Measurements from ENCODE around the gene AK8.
A peak's percentile ranks its signal among the peaks of the same experiment; 100 is the strongest.

AK8 gene, protein sequence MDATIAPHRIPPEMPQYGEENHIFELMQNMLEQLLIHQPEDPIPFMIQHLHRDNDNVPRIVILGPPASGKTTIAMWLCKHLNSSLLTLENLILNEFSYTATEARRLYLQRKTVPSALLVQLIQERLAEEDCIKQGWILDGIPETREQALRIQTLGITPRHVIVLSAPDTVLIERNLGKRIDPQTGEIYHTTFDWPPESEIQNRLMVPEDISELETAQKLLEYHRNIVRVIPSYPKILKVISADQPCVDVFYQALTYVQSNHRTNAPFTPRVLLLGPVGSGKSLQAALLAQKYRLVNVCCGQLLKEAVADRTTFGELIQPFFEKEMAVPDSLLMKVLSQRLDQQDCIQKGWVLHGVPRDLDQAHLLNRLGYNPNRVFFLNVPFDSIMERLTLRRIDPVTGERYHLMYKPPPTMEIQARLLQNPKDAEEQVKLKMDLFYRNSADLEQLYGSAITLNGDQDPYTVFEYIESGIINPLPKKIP

DNA sequence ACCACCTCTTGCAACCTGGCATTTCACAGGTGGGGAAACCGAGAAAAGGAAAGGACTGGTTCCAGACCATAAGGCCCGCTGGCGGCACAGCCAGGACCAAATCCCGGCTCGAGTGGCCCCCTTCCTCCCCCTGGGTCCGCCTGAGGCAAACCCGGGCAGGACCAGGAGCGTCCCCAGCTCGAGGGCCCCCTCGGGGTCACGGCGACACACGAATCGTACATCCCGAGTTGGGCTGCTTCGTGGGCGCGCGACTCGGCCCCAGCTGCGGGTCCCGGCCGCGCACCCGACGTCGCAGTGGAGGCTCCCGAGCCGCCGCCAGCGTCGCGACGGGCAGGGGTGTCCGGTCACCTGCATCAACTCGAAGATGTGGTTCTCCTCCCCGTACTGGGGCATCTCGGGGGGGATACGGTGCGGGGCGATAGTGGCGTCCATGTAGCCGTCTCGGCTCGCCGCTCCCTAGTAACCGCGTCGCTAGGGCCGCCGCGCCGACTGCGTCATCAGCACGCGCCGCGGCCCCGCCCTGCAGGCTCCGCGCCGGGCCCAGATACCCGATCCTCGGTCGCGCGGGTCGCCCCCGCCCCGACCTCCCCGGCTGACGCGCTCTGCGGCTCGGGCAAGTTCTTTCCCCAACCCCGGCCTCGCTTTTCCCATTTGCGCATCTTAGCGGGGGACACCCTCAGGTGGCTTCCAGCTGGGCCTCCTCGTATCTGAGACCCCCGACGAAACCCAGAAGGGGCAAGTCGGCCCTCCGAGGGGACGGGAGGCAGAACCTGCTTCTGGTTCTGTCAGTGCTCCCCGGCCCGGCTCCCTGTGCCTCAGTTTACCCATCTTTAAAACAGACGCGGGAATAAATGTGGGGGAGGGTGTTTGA lies at the start of gene AK8:
TSS of gene AK8 (minus strand) at position 461 of the 871 bp plus-strand sequence. CDS start at position 432, 29 bp downstream.
- DNase-seq (ENCODE audit: low read depth) = no peak

DNA sequence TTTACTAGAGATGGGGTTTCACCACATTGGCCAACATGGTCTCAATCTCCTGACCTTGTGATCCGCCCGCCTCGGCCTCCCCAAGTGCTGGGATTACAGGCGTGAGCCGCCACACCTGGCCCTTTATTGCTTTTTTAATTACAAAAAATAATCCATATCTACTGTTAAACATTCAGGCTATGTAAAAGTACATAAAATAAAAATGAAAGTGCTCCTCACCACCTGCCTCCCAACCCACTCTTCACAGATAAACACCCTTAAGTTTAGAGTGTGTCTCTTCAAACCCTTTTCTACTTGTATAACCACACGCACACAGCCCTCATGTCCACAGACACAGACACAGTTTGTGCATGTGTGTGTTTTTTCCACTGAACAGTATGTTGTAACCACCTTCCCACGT lies 49.6 kb upstream of the AK8 start:
- DNase-seq (ENCODE audit: low read depth) = no peak

DNA sequence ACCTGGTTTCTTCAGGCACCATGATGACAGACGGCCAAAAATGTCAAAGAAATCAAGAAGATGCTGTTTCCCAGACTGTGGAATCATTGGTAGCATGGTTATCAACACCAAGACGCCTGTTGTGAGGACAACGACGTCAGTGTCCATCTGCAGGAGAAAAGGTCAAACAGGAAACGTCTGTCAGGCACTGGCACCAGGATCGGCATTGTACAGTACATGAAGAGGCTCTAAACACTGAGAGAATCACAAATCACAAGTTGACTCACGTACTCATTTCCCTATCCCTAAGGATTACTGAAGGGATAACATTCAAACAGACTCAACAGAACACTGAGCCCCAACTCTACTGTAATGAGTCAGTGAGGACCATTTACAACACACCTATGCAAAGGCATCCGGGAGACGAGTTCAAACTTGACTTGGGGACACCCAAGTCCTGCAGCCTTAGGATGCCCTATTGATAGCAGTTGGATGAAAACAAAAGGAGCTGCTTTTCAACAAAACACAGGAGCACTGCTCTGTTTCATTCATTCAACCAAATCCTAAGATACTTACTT lies 45.3 kb upstream of the AK8 start:
- DNase-seq (ENCODE audit: low read depth) = no peak

DNA sequence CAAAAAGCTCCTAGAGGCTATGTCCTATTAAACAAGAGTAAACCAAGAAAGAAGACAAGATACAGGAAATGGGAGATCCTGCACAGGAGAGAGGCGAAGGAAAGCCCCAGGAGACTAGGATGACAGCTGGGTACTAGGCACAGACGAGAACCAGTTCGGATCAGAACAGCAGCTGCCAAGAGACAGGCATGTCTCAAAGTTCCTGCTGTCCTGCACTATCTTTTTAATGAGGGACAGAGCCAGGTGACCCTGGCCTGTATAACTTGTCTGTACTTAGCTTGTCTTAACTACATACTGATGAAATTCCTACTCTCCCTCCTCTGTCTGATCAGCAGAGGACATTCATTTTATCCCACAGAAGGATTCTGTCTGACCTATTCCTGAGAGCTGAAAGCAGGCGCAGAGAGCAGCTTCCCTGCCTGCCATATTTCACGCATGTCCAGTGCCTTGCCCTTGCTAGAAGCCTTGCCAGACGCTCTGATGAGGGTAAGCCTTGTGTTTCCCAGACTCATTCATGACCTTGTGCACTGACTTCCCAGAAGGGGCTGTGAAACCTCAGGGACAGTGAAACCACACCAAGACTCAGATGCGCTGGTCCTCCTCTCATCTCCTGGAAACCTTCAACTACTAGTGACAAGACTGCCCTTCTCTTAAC lies 41.7 kb upstream of the AK8 start:
- no peak for DNase-seq (ENCODE audit: low read depth)

DNA sequence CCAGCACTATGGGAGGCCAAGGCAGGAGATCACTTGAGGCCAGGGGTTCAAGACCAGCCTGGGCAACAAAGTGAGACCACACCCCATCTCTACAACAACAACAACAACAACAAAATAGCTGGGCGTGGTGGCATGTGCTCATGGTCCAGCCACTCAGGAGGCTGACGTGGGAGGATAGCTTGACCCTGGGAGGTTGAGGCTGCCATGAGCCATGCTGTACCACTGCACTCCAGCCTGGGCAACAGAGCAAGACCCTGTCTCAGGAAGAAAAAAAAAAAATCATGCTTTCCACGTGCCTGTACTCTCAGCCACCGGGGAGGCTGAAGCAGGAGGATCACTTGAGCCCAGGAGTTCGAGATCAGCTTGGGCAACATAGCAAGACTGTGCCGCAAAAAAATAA lies 36.8 kb upstream of the AK8 start:
- no peak for DNase-seq (ENCODE audit: low read depth)

DNA sequence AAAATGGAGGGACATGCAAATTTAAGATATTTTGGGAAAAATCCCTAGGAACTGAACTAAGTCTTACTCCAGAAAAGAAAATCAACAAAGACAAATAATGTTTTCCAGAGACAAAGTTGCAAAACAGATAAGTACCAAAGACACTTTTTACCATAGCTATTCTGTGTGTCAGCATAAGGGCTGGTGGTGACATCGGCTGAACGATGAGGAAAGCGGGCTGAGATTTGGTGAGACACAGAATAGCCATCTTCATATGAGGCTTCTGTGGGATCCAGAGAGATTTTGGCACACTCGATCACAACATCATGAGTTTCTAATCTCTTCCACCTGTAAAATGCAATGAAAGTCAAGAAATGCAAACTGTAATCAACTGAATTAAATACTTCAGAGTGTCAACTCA lies 34.0 kb upstream of the AK8 start:
- no peak for DNase-seq (ENCODE audit: low read depth)

DNA sequence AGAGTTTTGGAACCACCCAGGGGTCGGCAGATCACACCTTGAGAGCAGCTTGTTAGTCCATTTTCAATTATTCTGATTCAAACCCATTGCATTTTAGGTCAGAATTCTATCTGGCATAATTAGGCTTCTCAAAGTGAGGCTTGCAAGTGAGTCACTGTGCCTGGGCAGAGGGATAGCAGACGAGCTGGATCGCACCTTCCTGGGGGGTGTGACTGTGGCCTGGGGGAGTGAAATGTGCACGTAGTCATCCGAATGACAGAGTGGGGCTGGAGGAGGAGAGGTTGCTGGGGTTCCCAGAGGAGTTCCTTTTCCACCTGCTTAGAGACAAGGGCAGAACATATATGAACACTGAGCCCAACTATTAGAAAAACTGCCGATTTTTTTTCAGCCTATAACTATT lies 32.3 kb upstream of the AK8 start:
- no peak for DNase-seq (ENCODE audit: low read depth)

DNA sequence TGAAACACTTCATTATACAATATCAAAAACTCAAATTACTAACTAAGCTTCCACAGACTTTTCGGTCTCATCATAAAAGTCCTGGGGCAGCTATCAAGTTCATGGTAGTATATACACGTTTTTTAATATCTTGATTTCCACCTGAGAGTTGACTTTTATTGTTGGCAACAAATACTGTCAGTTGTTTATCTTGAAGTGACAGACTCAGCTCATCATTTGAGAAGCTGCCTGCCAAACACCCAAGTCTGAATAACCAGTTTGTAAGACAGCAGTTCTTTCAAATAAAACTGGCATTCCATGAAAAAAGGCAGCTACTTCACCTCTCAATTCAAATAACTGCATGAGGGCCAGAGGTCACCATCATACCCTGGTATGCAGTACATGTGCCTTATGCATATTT lies 31.2 kb upstream of the AK8 start:
- DNase-seq (ENCODE audit: low read depth) = no peak

DNA sequence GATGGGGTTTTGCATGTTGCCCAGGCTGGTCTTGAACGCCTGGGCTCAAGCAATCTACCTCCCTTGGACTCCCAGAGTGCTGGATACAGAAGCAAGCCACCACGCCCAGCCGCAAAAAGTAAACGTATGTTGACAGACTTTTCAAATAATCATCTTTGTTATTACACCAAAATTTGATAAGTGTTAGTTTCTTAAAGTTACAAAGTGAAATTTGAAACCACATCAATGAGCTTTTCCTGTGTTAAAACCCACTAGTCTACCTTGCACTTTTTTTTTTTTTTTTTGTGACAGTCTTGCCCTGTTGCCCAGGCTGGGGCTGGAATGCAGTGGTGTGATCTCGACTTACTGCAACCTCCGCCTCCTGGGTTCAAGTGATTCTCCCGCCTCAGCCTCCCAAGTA lies 30.6 kb upstream of the AK8 start:
- DNase-seq (ENCODE audit: low read depth) = no peak

DNA sequence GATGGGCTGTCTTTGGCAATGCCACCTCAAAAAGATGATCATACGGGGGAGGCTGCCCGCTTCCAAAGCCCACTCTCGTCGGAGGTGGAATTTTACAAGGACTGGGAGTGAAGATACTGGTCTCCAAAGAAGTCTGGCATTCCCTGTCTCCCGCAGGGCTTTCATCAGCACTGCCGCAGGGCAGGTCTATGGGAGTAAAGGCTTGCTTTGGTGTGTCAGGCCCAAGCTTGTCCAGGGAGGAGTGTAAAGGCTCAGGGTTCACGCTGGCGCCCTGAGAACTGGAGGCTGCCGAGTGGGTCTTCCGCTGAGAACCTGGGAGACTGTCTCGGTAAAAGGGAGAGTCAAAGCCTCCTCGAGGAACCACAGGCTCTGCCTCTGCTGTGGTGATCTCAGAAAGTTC lies 27.6 kb upstream of the AK8 start:
- no peak for DNase-seq (ENCODE audit: low read depth)

DNA sequence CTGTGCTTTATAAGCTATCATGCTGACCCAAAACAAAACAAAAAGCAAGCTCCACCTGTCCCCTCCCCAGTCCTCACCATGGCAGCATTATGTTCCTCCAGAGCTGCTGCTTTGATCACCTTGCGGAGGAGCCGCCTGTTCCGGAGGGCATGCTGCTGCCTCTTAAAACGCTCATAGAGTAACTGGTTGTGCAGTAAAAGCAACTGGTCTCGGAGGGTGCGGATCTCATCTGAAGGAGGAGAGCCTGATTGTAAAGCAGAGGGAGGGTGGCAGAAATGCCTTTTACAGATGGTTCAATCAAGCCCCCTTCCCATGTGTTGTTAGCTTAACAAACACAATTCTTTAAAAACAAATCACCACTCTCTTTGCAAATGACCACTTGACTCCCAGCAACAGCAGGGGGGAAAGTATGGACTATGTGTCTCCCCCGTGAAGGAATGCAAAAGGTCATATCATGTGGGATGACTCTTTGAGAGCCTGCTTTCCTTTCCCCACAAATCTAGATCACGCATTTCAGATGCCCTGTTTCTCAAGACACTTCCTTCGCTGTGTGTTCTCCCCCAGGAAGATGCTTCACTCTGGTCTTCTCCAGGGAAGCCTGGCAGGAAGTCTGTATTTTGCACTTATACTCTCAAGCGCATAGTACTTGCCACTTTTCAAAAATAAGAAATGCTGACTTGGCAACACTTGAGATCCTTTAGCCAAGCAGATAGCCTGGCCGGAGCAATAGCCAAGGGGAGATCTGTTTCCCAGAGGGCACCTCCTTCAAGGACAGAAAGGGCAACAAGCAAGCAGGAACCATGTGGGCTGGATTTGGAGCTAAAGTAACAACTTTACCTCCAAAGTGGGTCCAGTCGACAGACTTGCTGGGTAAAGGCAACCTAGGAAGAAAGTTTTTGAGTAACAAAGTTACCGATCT lies 25.7 kb upstream of the AK8 start:
- no peak for DNase-seq (ENCODE audit: low read depth)

DNA sequence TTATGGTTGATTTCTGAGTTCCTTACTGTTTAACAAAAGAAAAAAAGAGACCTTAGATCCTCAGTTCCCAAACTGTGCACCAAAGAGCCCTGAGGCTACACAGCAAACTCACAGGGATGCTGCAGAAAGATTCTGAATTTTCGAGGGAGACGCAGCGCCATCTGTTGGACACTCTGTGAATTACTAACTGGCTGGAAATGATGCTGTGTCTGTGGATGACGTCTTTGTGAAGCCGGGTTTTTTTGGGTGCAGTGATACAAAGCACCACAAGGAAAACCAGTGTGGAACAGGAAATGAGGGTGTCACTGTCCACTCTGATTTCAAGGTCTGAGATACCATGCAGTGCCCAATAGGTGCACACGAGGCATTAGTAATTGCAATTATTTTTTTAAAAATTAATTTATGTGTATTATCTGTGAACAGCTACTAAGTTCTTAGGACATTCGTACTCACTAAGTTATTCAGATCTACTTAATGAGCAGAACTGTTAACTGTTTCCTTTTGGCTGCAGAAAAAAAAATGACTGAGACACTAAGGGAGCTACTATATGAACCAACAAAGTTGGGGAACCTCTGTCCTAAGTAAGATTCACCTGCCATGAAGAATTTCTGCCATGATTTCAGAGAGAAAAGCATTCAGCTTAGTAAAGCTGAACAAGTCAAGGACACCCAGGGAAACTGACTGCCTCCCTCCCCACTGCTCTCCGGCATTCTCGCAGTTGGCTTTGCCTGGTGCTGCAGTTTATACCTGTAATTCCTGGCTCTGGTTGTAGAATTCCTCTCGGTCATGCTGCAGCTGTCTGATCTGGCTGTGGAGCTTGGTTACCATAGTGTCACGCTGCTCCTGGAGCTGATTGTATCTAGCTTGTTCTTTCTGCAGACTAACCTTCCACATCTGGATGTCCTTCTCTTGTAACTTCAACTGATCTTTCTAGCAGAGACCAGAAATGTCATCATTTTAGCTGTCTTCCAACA lies 24.1 kb upstream of the AK8 start:
- peak; percentile 41 for DNase-seq (ENCODE audit: low read depth)

DNA sequence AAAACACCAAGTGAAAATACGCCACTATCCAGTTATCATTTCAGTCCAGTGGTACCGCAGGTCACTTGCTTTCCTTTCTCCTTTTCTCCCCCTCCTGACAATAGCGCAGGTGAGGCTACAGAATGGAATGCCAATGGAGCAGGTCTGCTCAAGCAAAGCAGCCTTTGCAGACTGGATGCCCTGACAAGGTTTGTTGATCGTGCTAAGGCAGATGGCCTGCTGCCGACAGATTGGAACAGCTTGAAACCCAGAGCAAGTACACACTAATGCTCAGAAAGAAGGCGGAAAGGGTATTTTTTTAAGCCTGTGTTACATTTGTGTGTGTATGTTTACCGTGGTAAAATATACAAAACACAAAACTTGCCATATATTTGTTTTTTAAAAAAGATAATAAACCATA lies 20.0 kb upstream of the AK8 start:
- DNase-seq (ENCODE audit: low read depth) = no peak

DNA sequence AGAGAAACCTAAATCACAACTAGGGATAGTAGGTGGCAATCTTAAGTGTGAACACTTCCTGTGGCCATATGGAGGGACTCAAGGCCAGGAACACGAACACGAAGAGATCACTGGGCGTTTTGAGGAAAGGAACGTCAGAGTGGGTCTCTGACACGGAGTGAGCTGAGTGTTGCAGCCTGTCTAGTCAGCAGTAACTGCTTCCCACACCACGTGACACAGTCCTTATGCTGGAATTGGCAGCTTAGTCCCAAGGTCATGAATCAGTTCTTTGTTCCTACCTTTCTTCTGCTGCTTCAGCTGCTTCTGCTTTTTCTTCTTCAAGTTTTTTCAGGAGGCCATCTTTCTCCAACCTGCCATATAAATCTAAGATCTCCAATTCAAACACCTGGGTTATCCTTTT lies 18.8 kb upstream of the AK8 start:
- no peak for DNase-seq (ENCODE audit: low read depth)

DNA sequence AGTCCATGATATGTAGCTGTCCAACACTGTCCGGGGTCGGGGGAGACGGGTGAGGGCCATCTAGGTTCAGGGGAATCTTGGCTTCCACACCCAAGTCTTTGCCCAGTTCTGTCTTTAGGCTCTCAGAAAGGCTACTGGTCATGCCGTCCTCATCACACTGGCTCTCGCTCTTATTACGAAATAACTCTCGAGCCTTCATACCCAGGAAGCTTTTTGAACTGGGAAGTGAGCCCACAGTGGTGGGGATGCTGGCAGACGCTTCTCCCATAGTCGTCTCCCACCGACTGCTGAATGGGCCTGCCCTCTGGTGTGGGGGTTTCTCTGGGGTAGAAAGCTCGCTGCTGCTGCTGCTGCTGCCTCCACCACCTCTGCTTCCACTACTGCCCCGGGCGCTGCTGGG lies 18.2 kb upstream of the AK8 start:
- no peak for DNase-seq (ENCODE audit: low read depth)

DNA sequence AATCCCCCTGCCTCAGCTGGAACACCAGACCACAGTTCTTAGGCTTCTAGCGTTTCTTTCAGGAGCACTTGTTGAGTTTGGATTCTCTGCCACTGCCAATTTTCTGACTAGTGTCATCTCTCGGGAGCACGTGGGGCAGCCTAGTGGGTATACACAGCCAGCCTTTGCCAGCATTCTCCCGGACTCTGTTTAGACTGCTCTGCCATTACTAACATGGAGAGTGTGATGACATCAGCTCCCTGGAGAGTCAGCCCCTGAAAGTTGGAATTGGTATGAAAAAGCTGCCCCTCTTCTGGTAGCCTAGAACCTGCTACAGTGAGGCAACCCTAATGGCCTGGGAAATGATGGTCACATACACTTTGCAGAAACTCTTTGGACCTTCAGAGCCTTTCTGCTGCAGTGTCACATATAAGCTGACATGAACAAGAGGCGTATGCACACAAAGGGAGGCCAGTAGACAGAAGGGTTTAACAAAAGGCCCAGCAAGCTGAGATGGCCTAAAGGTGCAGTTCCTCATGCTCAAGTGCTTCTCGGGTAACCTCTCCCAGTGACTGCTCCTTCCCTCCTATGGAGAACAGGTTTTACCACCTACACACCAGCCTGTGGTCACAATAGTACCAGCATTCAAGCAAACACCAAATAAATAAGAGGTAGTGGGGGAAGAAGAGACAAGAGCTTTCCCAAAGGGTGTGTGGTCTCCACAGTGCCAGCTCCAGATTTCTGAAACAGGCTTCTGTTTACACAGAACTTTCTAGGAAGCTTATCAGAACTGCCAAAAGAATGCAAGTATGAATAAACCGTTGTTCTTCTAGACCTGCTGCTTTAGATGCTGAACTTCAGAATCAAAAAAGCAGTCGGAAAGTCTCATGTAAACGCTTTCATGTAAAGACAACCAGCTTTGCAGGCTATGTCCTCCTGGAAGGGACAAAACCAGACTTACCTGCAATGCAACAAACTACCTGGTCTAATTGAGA lies 17.1 kb upstream of the AK8 start:
- DNase-seq (ENCODE audit: low read depth) = no peak

DNA sequence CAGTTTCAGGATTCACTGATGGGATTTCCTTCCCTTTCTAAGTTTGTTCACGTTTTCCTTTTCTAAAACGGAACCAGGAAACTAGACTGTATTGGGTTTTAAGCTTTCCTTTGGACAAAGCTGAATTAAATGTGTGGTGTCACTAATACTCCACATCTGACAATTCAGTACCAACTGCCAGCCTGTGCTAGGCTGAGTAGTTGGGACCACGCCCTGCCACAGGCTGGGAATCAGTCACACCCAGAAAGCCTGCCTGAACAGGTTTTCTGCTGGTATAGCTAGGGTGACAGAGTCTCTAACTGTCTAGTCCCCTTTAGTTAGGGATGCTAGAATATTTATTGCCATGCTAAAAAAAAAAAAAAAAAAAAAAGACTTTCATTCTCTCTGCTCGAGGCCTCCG lies 16.3 kb upstream of the AK8 start:
- no peak for DNase-seq (ENCODE audit: low read depth)

DNA sequence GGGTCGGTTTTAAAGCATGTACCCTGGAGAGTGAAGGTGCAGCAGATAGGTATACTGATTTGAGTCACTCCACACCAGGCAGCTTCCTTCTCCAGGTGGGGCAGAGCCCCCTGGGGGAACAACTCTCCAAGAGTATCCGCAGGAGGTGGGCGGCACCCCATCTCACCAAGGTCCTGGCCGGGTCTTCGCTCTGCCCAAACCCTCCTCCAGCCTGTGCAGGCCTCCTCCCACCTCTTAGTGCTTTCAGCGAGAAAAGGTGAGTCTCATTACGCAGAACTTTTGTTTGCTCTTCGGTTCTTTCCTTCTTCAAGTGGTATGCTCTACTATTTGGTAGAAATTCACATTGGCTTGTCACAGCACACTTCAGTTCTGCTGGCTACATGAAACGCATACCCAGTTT lies 14.3 kb upstream of the AK8 start:
- DNase-seq (ENCODE audit: low read depth) = no peak

DNA sequence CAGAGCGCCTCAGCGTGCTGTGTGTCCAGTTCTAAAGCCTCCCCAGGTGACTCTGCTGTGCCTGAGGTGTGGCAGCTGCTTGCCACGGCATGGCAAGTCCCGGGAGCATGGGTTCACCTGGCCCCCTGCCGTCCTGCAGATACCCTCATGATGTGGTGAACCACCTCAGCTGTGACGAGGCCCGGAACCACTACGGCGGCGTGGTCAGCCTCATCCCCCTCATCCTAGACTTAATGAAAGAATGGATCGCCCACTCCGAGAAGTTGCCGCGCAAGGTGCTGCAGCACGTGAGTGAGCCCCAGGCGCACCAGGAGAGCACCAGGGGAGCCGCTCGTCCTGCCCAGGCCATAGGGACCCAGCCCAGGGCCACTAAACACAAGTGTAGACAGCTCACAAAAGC lies 10.1 kb upstream of the AK8 start:
- DNase-seq (ENCODE audit: low read depth) = no peak
